GM23338 (cell line): Measurements from ENCODE around the gene HSPG2. TPM values are rescaled to one million over a fixed set of nuclear protein-coding genes. Genes with fewer than 3 reads are reported as not detected.

Experiments used
- ATAC-seq: fragments of 200-7000 bp; cut with Tn5 transposase; 3 replicates; pipeline ENCODE4 v1.9.1; 2020
- DNase-seq: peaks from one replicate; pipeline ENCODE4 v3.0.0-alpha.2; 2015; ENCODE audit warnings: low spot score
- H2AFZ ChIP-seq: fragments of 200-600 bp; sonication (generic); 2 replicates; pipeline ENCODE4 v1.8.0; 2016; ENCODE audit warnings: antibody characterized with exemption, mild to moderate bottlenecking, moderate library complexity
- H3F3A ChIP-seq: fragments of 200-600 bp; sonication (generic); replicated peaks from 2 replicates; pipeline ENCODE4 v1.8.0; 2017; ENCODE audit warnings: antibody characterized with exemption, mixed run types, low read depth
- H3K27ac ChIP-seq: fragments of 200-600 bp; sonication (generic); 2 replicates; pipeline ENCODE4 v1.6.1; 2016; ENCODE audit warnings: low read depth
- H3K27me3 ChIP-seq: fragments of 200-600 bp; sonication (generic); 2 replicates; pipeline ENCODE4 v1.8.0; 2016; ENCODE audit warnings: mild to moderate bottlenecking, mixed run types, moderate library complexity; ENCODE audit not compliant: insufficient read depth
- H3K36me3 ChIP-seq: fragments of 200-600 bp; sonication (generic); 2 replicates; pipeline ENCODE4 v1.8.0; 2016; ENCODE audit warnings: mild to moderate bottlenecking; ENCODE audit not compliant: insufficient read depth
- H3K4me1 ChIP-seq: fragments of 200-600 bp; sonication (generic); 2 replicates; pipeline ENCODE4 v1.8.0; 2016; ENCODE audit warnings: mild to moderate bottlenecking, moderate library complexity; ENCODE audit not compliant: insufficient read depth
- H3K4me2 ChIP-seq: fragments of 200-600 bp; sonication (generic); 2 replicates; pipeline ENCODE4 v1.7.1; 2017; ENCODE audit warnings: mixed run types
- H3K4me3 ChIP-seq: fragments of 200-600 bp; sonication (generic); 2 replicates; pipeline ENCODE4 v1.6.1; 2016; ENCODE audit warnings: mixed run types
- H3K79me2 ChIP-seq: fragments of 200-600 bp; sonication (generic); replicated peaks from 2 replicates; pipeline ENCODE4 v1.8.0; 2017; ENCODE audit warnings: mild to moderate bottlenecking; ENCODE audit not compliant: insufficient read depth
- H3K9me2 ChIP-seq: fragments of 200-600 bp; sonication (generic); 2 replicates; pipeline ENCODE4 v1.8.0; 2017; ENCODE audit not compliant: insufficient read depth
- H4K20me1 ChIP-seq: fragments of 200-600 bp; sonication (generic); replicated peaks from 2 replicates; pipeline ENCODE4 v1.8.0; 2017; ENCODE audit warnings: mild to moderate bottlenecking; ENCODE audit not compliant: insufficient read depth
- H3K27ac Mint-ChIP-seq: 2 replicates; pipeline ENCODE4 v1.8.0; 2020; ENCODE audit warnings: inconsistent platforms, mild to moderate bottlenecking, moderate library complexity, mixed read lengths
- H3K27me3 Mint-ChIP-seq: 3 replicates; pipeline ENCODE4 v1.8.0; 2022; ENCODE audit warnings: low read depth, mild to moderate bottlenecking, moderate library complexity, mixed read lengths, inconsistent platforms; ENCODE audit not compliant: insufficient read depth, poor library complexity
- H3K36me3 Mint-ChIP-seq: 3 replicates; pipeline ENCODE4 v1.8.0; 2021; ENCODE audit warnings: low read depth, mild to moderate bottlenecking, inconsistent platforms, moderate library complexity, mixed read lengths
- H3K4me1 Mint-ChIP-seq: 3 replicates; pipeline ENCODE4 v1.8.0; 2020; ENCODE audit warnings: mild to moderate bottlenecking, inconsistent platforms, mixed read lengths
- H3K4me3 Mint-ChIP-seq: 3 replicates; pipeline ENCODE4 v1.8.0; 2021; ENCODE audit warnings: moderate library complexity, mild to moderate bottlenecking, inconsistent platforms, mixed read lengths
- H3K9me3 Mint-ChIP-seq: 3 replicates; pipeline ENCODE4 v1.8.0; 2020; ENCODE audit warnings: moderate library complexity, mild to moderate bottlenecking, inconsistent platforms, mixed read lengths
- CREB1 ChIP-seq: fragments of 250-450 bp; sonication (Bioruptor Pico); IDR thresholded peaks from 2 replicates; pipeline ENCODE4 v1.5.0; 2020; ENCODE audit warnings: low read depth, mild to moderate bottlenecking, moderate library complexity
- CTCF ChIP-seq, 2 experiments: fragments of 200-600 bp in 1 of 2; sonication (generic) in 1 of 2; conservative IDR thresholded peaks; 2 replicates each; pipeline versions ENCODE4 v1.5.1 to v1.6.1; 2016 to 2017; ENCODE audit warnings: antibody characterized with exemption in 2 of 2, low read depth in 2 of 2, mild to moderate bottlenecking in 2 of 2, moderate library complexity in 1 of 2
- ETS1 ChIP-seq: IDR thresholded peaks from 2 replicates; pipeline ENCODE4 v1.6.1; 2016; ENCODE audit warnings: antibody characterized with exemption
- EZH2 ChIP-seq: fragments of 200-600 bp; sonication (generic); IDR thresholded peaks from one replicate; pipeline ENCODE4 v1.8.0; 2017; ENCODE audit warnings: antibody characterized with exemption, mild to moderate bottlenecking, low read depth; ENCODE audit not compliant: unreplicated experiment
- EZH2phosphoT487 ChIP-seq: fragments of 200-600 bp; sonication (generic); IDR thresholded peaks from one replicate; pipeline ENCODE4 v1.8.1; 2018; ENCODE audit warnings: antibody characterized with exemption; ENCODE audit not compliant: unreplicated experiment
- JUNB ChIP-seq: IDR thresholded peaks from one replicate; pipeline ENCODE4 v1.6.1; 2016; ENCODE audit warnings: antibody characterized with exemption; ENCODE audit not compliant: unreplicated experiment
- NANOG ChIP-seq: IDR thresholded peaks from 2 replicates; pipeline ENCODE4 v1.6.1; 2016; ENCODE audit warnings: antibody characterized with exemption, borderline replicate concordance
- POLR2AphosphoS5 ChIP-seq: IDR thresholded peaks from 2 replicates; pipeline ENCODE4 v1.6.1; 2016; ENCODE audit warnings: antibody characterized with exemption, low read depth
- REST ChIP-seq: IDR thresholded peaks from one replicate; pipeline ENCODE4 v1.6.1; 2018; ENCODE audit warnings: antibody characterized with exemption; ENCODE audit not compliant: unreplicated experiment
- STAT1 ChIP-seq: IDR thresholded peaks from one replicate; pipeline ENCODE4 v1.6.1; 2016; ENCODE audit warnings: antibody characterized with exemption; ENCODE audit not compliant: unreplicated experiment
- ZNF114 ChIP-seq: fragments of 250-450 bp; sonication (Bioruptor Pico); IDR thresholded peaks from 2 replicates; pipeline ENCODE4 v1.5.0; 2020; ENCODE audit warnings: mild to moderate bottlenecking, moderate library complexity
- ZNF331 ChIP-seq: fragments of 250-450 bp; sonication (Bioruptor Pico); IDR thresholded peaks from 2 replicates; pipeline ENCODE4 v1.5.0; 2020; ENCODE audit warnings: low read depth, mild to moderate bottlenecking, moderate library complexity
- ZNF462 ChIP-seq: fragments of 250-450 bp; sonication (Bioruptor Pico); IDR thresholded peaks from 2 replicates; pipeline ENCODE4 v1.5.0; 2020; ENCODE audit warnings: mild to moderate bottlenecking, moderate library complexity
- polyA plus RNA-seq: library from polyadenylated mRNA; unstranded; fragments of >200 nt; fragmentation: Nextera tagmentation; extraction: Ambion mirVana; gene quantifications from 2 replicates; pipeline ENCODE4 v1.2.1, GENCODE V29; 2016
- total RNA-seq: library from RNA; depleted of rRNA; stranded (reverse); fragments of >200 nt; shearing (Covaris generic); gene quantifications from 2 replicates; pipeline ENCODE4 v1.2.3, GENCODE V29; 2014

The HSPG2 gene
- total and polyA plus RNA-seq, 2 experiments from 2014 or later: 14.9 to 70.8 TPM

GRCh38 chr1:21837476-21837875, 99.6 kb downstream of the HSPG2 start (continued):
- TF ChIP-seq CREB1 (CRISPR knock-in tag) (no peak), ZNF114 (CRISPR knock-in tag) (no peak), EZH2 (no peak)

GRCh38 chr1:21836729-21837128, 100.4 kb downstream of the HSPG2 start:
- H3K4me2 ChIP-seq: no peak overlapping the region
- no peak overlapping the region for H3K27ac ChIP-seq
- H3K9me2 ChIP-seq: no peaks in the 10 kb centered on the region
- Mint-ChIP-seq H3K36me3 (peaks cover 68% of the 10 kb centered on the region), H3K27ac (no peak overlapping the region), H3K9me3 (peaks cover 15% of the 10 kb centered on the region), H3K4me1 (no peaks in the 10 kb centered on the region; the same call in 2 of the 3 replicates), H3K27me3 (peaks cover 2% of the 10 kb centered on the region), H3K4me3 (no peak overlapping the region)
- DNase-seq: no peak
- no peaks in the 10 kb centered on the region for H3K27me3 ChIP-seq
- no peak for ATAC-seq
- no peak for TF ChIP-seq ZNF114 (CRISPR knock-in tag)
- no peak for TF ChIP-seq POLR2AphosphoS5
- TF ChIP-seq NANOG: no peak
- TF ChIP-seq JUNB: no peak
- no peak for TF ChIP-seq CTCF (conservative IDR thresholded peaks at IDR 0.05; ENCODE audit: low read depth in 2 of 2)
- TF ChIP-seq REST: no peak
- TF ChIP-seq EZH2: no peak
- TF ChIP-seq ZNF462: no peak
- TF ChIP-seq STAT1: no peak
- no peak for TF ChIP-seq EZH2phosphoT487
- TF ChIP-seq ETS1: no peak
- TF ChIP-seq CREB1 (CRISPR knock-in tag): no peak
- no peak for TF ChIP-seq ZNF331 (CRISPR knock-in tag)
- no peaks in the 10 kb centered on the region for H3K79me2 ChIP-seq
- H3K4me3 ChIP-seq: no peak overlapping the region
- no peaks in the 10 kb centered on the region for H3F3A ChIP-seq
- H4K20me1 ChIP-seq: no peaks in the 10 kb centered on the region
- H2AFZ ChIP-seq: no peak overlapping the region
- H3K4me1 ChIP-seq: no peaks in the 10 kb centered on the region
- H3K36me3 ChIP-seq: peaks cover 6% of the 10 kb centered on the region
